Brain microvascular endothelial cell (primary cell): ENCODE results near the gene ANKH.
A peak's percentile ranks its signal among the peaks of the same experiment; 100 is the strongest.
"Not testable (repeated sequence)": the region's sequence is repeated elsewhere in the genome, so short reads cannot be mapped to it uniquely, and the experiment has no call there.

Source experiments
- DNase-seq: peaks from one replicate; pipeline ENCODE4 v3.0.0-alpha.2; 2020
- H3K27ac ChIP-seq: fragments of 250-450 bp; sonication (Bioruptor Pico); 2 replicates; pipeline ENCODE4 v1.5.1; 2020; ENCODE audit warnings: mild to moderate bottlenecking, moderate library complexity
- H3K27me3 ChIP-seq: fragments of 250-450 bp; sonication (Bioruptor Pico); replicated peaks from 2 replicates; pipeline ENCODE4 v1.5.1; 2020; ENCODE audit warnings: mild to moderate bottlenecking
- H3K36me3 ChIP-seq: fragments of 250-450 bp; sonication (Bioruptor Pico); replicated peaks from 2 replicates; pipeline ENCODE4 v1.5.1; 2020; ENCODE audit warnings: mild to moderate bottlenecking
- H3K4me3 ChIP-seq: 2 replicates; pipeline ENCODE4 v1.5.1; 2011; ENCODE audit warnings: low read depth, mild to moderate bottlenecking, control low read depth, low read length, moderate library complexity
- in situ Hi-C: cut with HindIII; loops from 2 replicates; pipeline ENCODE4 v1.10.0; 2017; ENCODE audit warnings: low sequenced_read_pairs, low pct_ligation_motif_present
- TF ChIP-seq, protein P1 (sequence below): IDR thresholded peaks from 2 replicates; pipeline ENCODE4 v1.5.1; 2011; ENCODE audit warnings: low read depth, mild to moderate bottlenecking, moderate library complexity, low read length, control low read depth, inconsistent platforms; ENCODE audit errors: missing control alignments

The ANKH gene

DNA sequence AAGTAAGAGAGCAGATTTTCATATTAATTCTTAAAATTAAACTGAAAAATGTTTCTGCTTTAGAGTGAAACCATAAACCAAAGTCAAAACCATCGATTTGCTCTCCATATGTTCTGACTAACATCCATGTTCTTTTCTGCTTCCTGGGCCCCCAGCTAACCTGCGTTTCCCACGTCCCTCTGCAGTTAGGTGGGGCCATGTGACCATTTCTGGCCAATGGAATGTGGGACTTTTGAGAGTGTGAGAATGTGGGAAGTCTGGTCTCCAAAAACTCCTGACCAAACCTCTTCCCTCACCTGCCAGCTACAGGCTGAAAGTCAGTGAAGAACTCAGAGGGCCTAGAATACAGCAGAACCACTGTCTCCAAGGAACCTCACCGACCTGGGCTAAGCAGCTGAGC is 44.9 kb downstream of the ANKH start:
- in situ Hi-C loops, result no loop called here
- Histone ChIP-seq H3K27ac (no peak overlapping the region), H3K27me3 (no peaks in the 10 kb centered on the region), H3K36me3 (no peaks in the 10 kb centered on the region), H3K4me3 (no peak overlapping the region)
- no peak for DNase-seq
- TF ChIP-seq, protein P1, sequence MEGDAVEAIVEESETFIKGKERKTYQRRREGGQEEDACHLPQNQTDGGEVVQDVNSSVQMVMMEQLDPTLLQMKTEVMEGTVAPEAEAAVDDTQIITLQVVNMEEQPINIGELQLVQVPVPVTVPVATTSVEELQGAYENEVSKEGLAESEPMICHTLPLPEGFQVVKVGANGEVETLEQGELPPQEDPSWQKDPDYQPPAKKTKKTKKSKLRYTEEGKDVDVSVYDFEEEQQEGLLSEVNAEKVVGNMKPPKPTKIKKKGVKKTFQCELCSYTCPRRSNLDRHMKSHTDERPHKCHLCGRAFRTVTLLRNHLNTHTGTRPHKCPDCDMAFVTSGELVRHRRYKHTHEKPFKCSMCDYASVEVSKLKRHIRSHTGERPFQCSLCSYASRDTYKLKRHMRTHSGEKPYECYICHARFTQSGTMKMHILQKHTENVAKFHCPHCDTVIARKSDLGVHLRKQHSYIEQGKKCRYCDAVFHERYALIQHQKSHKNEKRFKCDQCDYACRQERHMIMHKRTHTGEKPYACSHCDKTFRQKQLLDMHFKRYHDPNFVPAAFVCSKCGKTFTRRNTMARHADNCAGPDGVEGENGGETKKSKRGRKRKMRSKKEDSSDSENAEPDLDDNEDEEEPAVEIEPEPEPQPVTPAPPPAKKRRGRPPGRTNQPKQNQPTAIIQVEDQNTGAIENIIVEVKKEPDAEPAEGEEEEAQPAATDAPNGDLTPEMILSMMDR, result no peak

DNA sequence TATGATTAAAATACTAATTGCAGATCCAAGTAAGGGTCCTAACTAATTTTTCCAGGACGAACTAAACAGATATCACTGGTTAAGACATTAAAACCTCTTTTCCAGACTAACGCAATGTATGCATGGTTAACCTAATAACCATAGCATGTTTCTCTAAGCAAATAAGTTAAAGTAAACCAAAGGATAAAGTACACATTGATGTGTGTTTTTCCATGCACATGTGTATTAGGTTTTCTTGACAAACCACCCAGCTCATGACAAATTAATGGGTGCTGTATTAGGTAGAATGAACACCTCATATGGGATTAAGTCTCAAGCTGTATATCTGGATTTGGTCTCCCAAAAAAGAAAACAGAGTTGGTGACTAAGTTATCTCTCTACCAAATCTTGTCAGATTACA is 45.6 kb downstream of the ANKH start:
- Histone ChIP-seq H3K4me3 (no peak overlapping the region), H3K36me3 (no peaks in the 10 kb centered on the region), H3K27ac (no peak overlapping the region), H3K27me3 (no peaks in the 10 kb centered on the region)
- TF ChIP-seq, protein P1, result no peak
- in situ Hi-C loops, result no loop called here
- no peak for DNase-seq

DNA sequence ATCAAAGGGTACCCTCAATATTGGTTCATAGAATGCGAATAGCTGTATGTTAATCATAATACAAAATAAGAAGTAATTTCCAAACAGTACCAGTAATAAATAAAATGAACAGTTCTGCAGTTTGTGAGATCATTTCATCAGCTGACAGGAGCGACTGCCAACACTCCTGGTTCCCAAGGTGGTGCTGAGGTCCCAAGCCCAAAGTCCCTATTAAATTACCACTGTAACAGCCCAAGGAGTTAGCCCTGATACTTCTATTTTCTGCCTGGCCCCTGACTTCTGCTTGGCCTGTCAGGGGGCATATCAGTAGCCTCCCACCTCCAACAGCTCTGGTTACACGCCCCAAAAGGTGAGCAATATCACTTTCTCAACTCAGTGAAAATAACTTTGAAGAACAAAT is 47.1 kb downstream of the ANKH start:
- Histone ChIP-seq H3K4me3 (no peak overlapping the region), H3K36me3 (no peaks in the 10 kb centered on the region), H3K27me3 (no peaks in the 10 kb centered on the region), H3K27ac (no peak overlapping the region)
- no peak for DNase-seq
- in situ Hi-C loops, result no loop called here
- TF ChIP-seq, protein P1, result no peak

DNA sequence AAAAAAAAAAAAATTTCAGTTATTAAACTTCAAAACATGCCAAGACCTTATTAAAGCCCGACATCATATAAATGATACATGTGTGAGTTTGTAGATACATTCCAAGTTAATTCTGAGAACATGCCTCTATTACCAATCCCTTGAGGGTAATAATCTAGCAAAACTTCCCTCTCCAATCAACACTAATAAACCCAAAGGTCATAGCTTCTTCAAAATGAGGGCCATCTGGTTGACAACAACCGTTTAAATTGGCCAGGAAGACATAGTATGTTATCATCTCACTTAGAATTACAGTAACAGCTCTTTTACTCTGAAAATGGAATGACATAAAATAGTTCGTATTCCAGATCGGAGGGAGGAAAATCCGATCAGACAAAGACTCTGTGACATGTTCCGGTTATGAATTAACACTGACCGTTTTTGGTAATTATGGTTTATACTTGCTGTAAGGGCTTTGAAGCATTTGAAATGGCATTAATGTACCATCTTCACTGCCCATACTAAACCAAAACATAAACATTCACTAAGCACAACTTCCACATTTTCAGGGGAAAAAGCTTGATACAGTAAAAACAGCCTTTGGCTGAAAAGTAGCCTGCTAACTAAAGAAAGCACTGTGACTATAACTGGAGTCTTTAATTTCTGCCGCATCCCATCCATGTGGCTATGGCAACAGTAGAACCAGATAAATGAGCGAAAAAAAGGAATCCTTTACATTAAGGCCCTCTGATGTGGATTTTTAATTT is 50.3 kb downstream of the ANKH start:
- H3K27ac ChIP-seq, result no peak overlapping the region
- no peak for DNase-seq
- H3K4me3 ChIP-seq, result no peak overlapping the region
- no peaks in the 10 kb centered on the region for H3K27me3 ChIP-seq
- H3K36me3 ChIP-seq, result no peaks in the 10 kb centered on the region
- TF ChIP-seq, protein P1, result no peak
- in situ Hi-C loops, result no loop called here

DNA sequence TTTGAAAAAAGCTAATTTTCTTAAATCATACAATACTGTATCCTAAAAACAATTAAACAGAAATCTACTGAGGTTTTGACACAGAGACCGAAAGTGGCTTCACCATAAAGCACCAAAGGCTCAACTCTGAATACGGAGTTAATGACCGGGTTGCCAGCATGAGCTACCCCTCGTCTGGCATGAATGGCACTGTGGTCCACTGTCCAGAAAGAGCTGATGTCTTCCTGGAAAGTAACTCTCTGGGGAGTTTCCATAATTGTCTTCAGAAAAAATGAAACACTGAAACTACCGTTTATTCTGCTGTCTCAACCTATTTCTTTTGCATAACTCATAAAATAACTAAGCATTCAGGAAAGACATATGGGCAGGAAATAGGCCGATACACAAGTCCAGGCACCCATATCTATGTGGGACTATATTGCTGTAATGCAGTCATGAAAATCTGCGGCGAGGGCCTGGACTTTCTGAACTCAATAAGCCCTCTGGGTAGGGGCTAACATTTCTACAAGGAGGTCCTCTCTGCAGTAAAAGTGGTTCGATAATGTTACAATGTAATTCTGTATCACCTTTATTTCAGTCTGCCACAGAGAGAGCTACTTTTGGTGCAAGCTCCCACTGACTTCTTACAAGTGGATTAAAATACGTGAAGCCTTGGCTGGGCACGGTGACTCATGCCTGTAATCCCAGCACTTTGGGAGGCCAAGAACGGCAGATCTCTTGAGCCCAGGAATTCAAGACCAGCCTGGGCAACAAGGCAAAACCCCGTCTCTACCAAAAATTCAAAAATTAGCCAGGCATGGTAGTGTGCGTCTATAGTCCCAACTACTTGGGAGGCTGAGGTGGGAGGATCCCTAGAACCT is 52.4 kb downstream of the ANKH start:
- Histone ChIP-seq H3K4me3 (no peak overlapping the region), H3K27ac (no peak overlapping the region), H3K27me3 (no peaks in the 10 kb centered on the region), H3K36me3 (no peaks in the 10 kb centered on the region)
- peak; percentile 43 for DNase-seq
- TF ChIP-seq, protein P1, result no peak
- in situ Hi-C loops, result no loop called here

DNA sequence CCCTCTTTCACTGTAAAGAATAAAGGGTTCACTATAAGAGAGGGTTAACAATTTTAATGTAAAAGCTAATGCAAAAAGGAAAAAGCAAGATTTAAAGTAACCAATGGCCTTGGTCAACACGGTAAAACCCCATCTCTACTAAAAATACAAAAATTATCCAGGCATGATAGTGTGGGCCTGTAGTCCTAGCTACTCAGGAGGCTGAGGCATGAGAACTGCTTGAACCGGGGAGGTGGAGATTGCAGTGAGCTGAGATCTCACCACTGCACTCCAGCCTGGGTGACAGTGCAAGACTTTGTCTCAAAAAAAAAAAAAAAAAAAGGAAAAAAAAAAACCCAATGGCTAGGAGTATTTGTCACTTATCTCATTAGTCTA is 53.8 kb downstream of the ANKH start:
- H3K4me3 ChIP-seq, H3K36me3 ChIP-seq, H3K27me3 ChIP-seq, in situ Hi-C loops, DNase-seq: not testable (repeated sequence)
- peak overlapping the region; percentile 62 for H3K27ac ChIP-seq
